Loucy (cell line): ENCODE measurements around the gene SCARF1.
"Not testable (repeated sequence)": the region's sequence is repeated elsewhere in the genome, so short reads cannot be mapped to it uniquely, and the experiment has no call there.

ENCODE experiments used
- H2AFZ ChIP-seq: fragments of 200-600 bp; sonication (generic); 2 replicates; pipeline ENCODE4 v1.6.0; 2016; ENCODE audit warnings: antibody characterized with exemption, mild to moderate bottlenecking, low read length, moderate library complexity
- H3F3A ChIP-seq: fragments of 200-600 bp; 2 replicates; pipeline ENCODE4 v1.6.0; 2016; ENCODE audit warnings: antibody characterized with exemption, low read depth, mild to moderate bottlenecking
- H3K27me3 ChIP-seq: fragments of 200-600 bp; sonication (generic); 2 replicates; pipeline ENCODE4 v1.6.1; 2014; ENCODE audit warnings: low read length, mild to moderate bottlenecking; ENCODE audit not compliant: insufficient read depth, poor library complexity, severe bottlenecking
- H3K36me3 ChIP-seq: fragments of 200-600 bp; sonication (generic); 2 replicates; pipeline ENCODE4 v1.6.1; 2016; ENCODE audit warnings: low read length; ENCODE audit not compliant: insufficient read depth
- H3K4me1 ChIP-seq: fragments of 200-600 bp; sonication (generic); 2 replicates; pipeline ENCODE4 v1.5.1; 2014; ENCODE audit warnings: low read length, mild to moderate bottlenecking; ENCODE audit not compliant: insufficient read depth, poor library complexity, severe bottlenecking
- H3K4me2 ChIP-seq: fragments of 200-600 bp; sonication (generic); 2 replicates; pipeline ENCODE4 v1.6.0; 2014; ENCODE audit warnings: antibody characterized with exemption, low read length, low read depth, mild to moderate bottlenecking; ENCODE audit not compliant: poor library complexity, severe bottlenecking
- H3K4me3 ChIP-seq: fragments of 200-600 bp; sonication (generic); 2 replicates; pipeline ENCODE4 v1.5.1; 2014; ENCODE audit warnings: low read length, mild to moderate bottlenecking, mixed read lengths; ENCODE audit not compliant: poor library complexity, severe bottlenecking
- H3K79me2 ChIP-seq: fragments of 200-600 bp; sonication (generic); 2 replicates; pipeline ENCODE4 v1.6.1; 2014; ENCODE audit warnings: low read length; ENCODE audit not compliant: insufficient read depth
- H3K9ac ChIP-seq: fragments of 200-600 bp; sonication (generic); 2 replicates; pipeline ENCODE4 v1.6.0; 2014; ENCODE audit warnings: mild to moderate bottlenecking, low read depth, low read length, moderate library complexity; ENCODE audit not compliant: poor library complexity, severe bottlenecking
- H3K9me2 ChIP-seq: fragments of 200-600 bp; sonication (generic); replicated peaks from 2 replicates; pipeline ENCODE4 v1.6.1; 2016; ENCODE audit warnings: low read depth, low read length, mixed read lengths
- H3K9me3 ChIP-seq: fragments of 200-600 bp; sonication (generic); 2 replicates; pipeline ENCODE4 v1.6.1; 2014; ENCODE audit warnings: mild to moderate bottlenecking, antibody characterized with exemption, low read length, low read depth; ENCODE audit not compliant: insufficient read depth
- H4K20me1 ChIP-seq: fragments of 200-600 bp; sonication (generic); 2 replicates; pipeline ENCODE4 v1.6.0; 2014; ENCODE audit warnings: antibody characterized with exemption, low read length, mild to moderate bottlenecking; ENCODE audit not compliant: insufficient read depth, poor library complexity, severe bottlenecking
- CTCF ChIP-seq: fragments of 200-600 bp; sonication (generic); conservative IDR thresholded peaks from 2 replicates; pipeline ENCODE4 v1.5.1; 2014; ENCODE audit warnings: mild to moderate bottlenecking, antibody characterized with exemption, low read length
- EZH2phosphoT487 ChIP-seq: fragments of 200-600 bp; IDR thresholded peaks from 2 replicates; pipeline ENCODE4 v1.6.1; 2018; ENCODE audit warnings: antibody characterized with exemption, mild to moderate bottlenecking, moderate library complexity, borderline replicate concordance

Gene SCARF1

GRCh38 chr17:1676401-1676800, 30.9 kb upstream of the SCARF1 start:
- TF ChIP-seq EZH2phosphoT487 (no peak), CTCF (no peak)
- Histone ChIP-seq H3K4me1 (peaks cover 4% of the 10 kb centered on the region), H3K9me2 (no peaks in the 10 kb centered on the region), H3F3A (no peaks in the 10 kb centered on the region), H3K9ac (no peak overlapping the region), H3K79me2 (peaks cover 38% of the 10 kb centered on the region), H4K20me1 (peaks cover 40% of the 10 kb centered on the region), H3K4me3 (no peak overlapping the region), H2AFZ (no peak overlapping the region), H3K36me3 (peaks cover 95% of the 10 kb centered on the region), H3K9me3 (no peaks in the 10 kb centered on the region), H3K4me2 (no peak overlapping the region), H3K27me3 (no peaks in the 10 kb centered on the region)

- Histone ChIP-seq H3K79me2 (peaks cover 7% of the 10 kb centered on the region; the same call in 1 of the 2 replicates), H3K9me3 (no peaks in the 10 kb centered on the region), H3K4me3 (no peak overlapping the region), H3K4me2 (no peak overlapping the region), H3K9ac (no peak overlapping the region), H4K20me1 (peaks cover 19% of the 10 kb centered on the region), H3K9me2 (no peaks in the 10 kb centered on the region), H3K27me3 (no peaks in the 10 kb centered on the region), H3K36me3 (peaks cover 90% of the 10 kb centered on the region), H3K4me1 (no peaks in the 10 kb centered on the region), H3F3A (no peaks in the 10 kb centered on the region), H2AFZ (no peak overlapping the region)
- TF ChIP-seq EZH2phosphoT487 = no peak
- no peak for TF ChIP-seq CTCF
Observed at GRCh38 chr17:1673041-1673785, 27.7 kb upstream of the SCARF1 start.

- not testable (repeated sequence) for H3K4me3 ChIP-seq, H3K9ac ChIP-seq, H3K9me3 ChIP-seq, H3K4me1 ChIP-seq, H3K9me2 ChIP-seq, H3F3A ChIP-seq, H3K4me2 ChIP-seq, H3K27me3 ChIP-seq, H3K79me2 ChIP-seq, H2AFZ ChIP-seq, H4K20me1 ChIP-seq
- peaks cover 71% of the 10 kb centered on the region; the same call in 1 of the 2 replicates for H3K36me3 ChIP-seq
Observed at GRCh38 chr17:1663934-1664333, 18.4 kb upstream of the SCARF1 start.

- TF ChIP-seq CTCF (no peak), EZH2phosphoT487 (no peak)
- no peaks in the 10 kb centered on the region for H3K27me3 ChIP-seq
- no peaks in the 10 kb centered on the region for H3K4me1 ChIP-seq
- no peaks in the 10 kb centered on the region for H4K20me1 ChIP-seq
- H3K36me3 ChIP-seq = peaks cover 82% of the 10 kb centered on the region
- H3K9me2 ChIP-seq = no peaks in the 10 kb centered on the region
- no peak overlapping the region for H2AFZ ChIP-seq
- no peaks in the 10 kb centered on the region for H3K79me2 ChIP-seq
- H3K9me3 ChIP-seq = no peaks in the 10 kb centered on the region
- H3K9ac ChIP-seq = no peak overlapping the region
- no peak overlapping the region for H3K4me3 ChIP-seq
- H3F3A ChIP-seq = no peaks in the 10 kb centered on the region
- H3K4me2 ChIP-seq = no peak overlapping the region
Observed at GRCh38 chr17:1661045-1661444, 15.5 kb upstream of the SCARF1 start.
